ENCODE measurements around the gene RAPGEF5. TPM values are rescaled to one million over a fixed set of nuclear protein-coding genes. Genes with fewer than 3 reads are reported as not detected.

Gene RAPGEF5
- polyA plus RNA-seq, 6 donors from 2014 or later, result 1.4 to 6.8 (median 3.0) TPM

DNA sequence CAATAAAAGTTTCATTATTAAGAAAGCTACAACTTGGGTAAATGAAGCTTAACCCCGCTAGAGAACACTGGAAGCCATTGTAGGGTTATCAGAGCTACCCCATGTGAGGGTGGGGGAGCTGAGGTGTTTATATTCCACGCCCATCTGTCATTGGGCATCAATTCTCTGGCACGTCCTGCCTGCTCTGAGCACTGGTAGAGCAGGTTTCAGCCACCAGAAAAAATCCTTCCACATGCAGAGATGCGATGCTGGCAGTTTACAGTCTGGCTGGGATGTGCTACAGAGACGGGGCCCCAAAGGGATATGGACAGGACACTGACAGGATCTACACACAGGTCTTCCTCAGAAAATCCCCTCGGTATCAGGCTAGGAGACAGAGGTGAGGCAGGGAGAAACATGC lies 15.9 kb upstream of the RAPGEF5 start:
- DNase-seq (no peak), ATAC-seq (ENCODE audit: low read depth in 2 of 2) (no peak)
- Mint-ChIP-seq H3K4me1 (no peaks in the 10 kb centered on the region), H3K27ac (peak overlapping the region in 3 of 6 donors; percentile 6 to 20 (median 20)), H3K4me3 (no peak overlapping the region), H3K27me3 (peaks cover 0 to 9% (median 0%) of the 10 kb centered on the region in 3 donors), H3K36me3 (no peaks in the 10 kb centered on the region), H3K9me3 (no peaks in the 10 kb centered on the region)

DNA sequence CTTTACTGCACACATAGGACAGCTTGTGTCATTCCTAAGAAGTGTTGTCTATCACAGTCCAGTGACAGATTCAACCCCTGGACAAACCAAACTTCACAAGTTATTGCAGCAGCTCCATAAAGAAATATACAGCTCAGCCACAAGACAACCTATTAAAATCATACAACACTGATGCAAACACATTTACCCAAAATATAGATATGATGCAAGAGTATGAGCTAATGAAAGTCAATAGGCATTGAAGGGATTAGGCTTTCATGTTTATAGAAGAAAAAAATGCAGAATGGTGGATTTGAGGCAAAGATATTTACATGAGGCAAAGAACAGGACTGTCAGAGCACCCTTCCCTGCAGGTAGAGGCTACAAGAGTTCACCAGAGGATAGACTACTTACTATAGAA lies 14.9 kb upstream of the RAPGEF5 start:
- H3K4me3 Mint-ChIP-seq, result no peak overlapping the region
- H3K9me3 Mint-ChIP-seq, result no peaks in the 10 kb centered on the region
- no peaks in the 10 kb centered on the region for H3K4me1 Mint-ChIP-seq
- ATAC-seq (ENCODE audit: low read depth in 2 of 2), result no peak
- peak overlapping the region in 1 of 6 donors; percentile 13 for H3K27ac Mint-ChIP-seq
- DNase-seq, result no peak
- H3K36me3 Mint-ChIP-seq, result no peaks in the 10 kb centered on the region
- H3K27me3 Mint-ChIP-seq, result peaks cover 0 to 5% (median 0%) of the 10 kb centered on the region in 3 donors

- no peaks in the 10 kb centered on the region for H3K36me3 Mint-ChIP-seq
- peaks cover 0 to 2% (median 0%) of the 10 kb centered on the region in 7 donors for H3K9me3 Mint-ChIP-seq
- no peak overlapping the region for H3K4me3 Mint-ChIP-seq
- H3K27ac Mint-ChIP-seq, result peak overlapping the region in 1 of 6 donors; percentile 49
- no peaks in the 10 kb centered on the region for H3K27me3 Mint-ChIP-seq
- DNase-seq (no peak), ATAC-seq (ENCODE audit: low read depth in 2 of 2) (no peak)
- peaks cover 3 to 10% (median 6%) of the 10 kb centered on the region in 3 donors for H3K4me1 Mint-ChIP-seq
Measured at GRCh38 chr7:22364900-22365299, 7.9 kb upstream of the RAPGEF5 start.

- Mint-ChIP-seq H3K4me1 (peaks cover 3 to 10% (median 6%) of the 10 kb centered on the region in 3 donors), H3K4me3 (no peak overlapping the region), H3K9me3 (peaks cover 0 to 2% (median 0%) of the 10 kb centered on the region in 7 donors), H3K27me3 (no peaks in the 10 kb centered on the region), H3K27ac (peak overlapping the region in 1 of 6 donors; percentile 15), H3K36me3 (no peaks in the 10 kb centered on the region)
- peak; percentile 75 to 79 for ATAC-seq (ENCODE audit: low read depth in 2 of 2)
- DNase-seq, result peak; percentile 9
Measured at GRCh38 chr7:22363756-22364422, 6.9 kb upstream of the RAPGEF5 start.

DNA sequence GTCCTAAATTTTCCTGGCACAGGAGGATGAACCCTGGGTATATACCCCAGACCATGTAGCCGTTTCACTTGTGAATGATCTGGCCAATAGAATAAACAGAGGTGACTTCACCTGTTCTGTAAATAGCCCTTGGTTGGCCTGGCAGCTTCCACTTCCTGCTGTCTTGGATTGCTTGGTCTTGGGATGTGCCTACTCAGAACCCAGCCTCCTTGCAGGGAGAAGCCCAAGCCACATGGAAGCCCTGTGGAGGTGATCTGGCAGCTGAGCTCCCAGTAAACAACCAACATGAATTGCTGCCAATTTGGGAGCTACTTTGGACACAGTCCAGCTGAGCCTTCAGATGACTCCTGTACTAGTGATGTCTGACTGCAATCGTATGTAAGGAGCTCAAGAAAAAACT lies 4.8 kb upstream of the RAPGEF5 start:
- H3K36me3 Mint-ChIP-seq, result no peaks in the 10 kb centered on the region
- no peak for DNase-seq
- H3K27ac Mint-ChIP-seq, result no peak overlapping the region
- H3K9me3 Mint-ChIP-seq, result peaks cover 0 to 2% (median 0%) of the 10 kb centered on the region in 7 donors
- no peaks in the 10 kb centered on the region for H3K27me3 Mint-ChIP-seq
- ATAC-seq (ENCODE audit: low read depth in 2 of 2), result no peak
- peaks cover 7 to 16% (median 14%) of the 10 kb centered on the region in 3 donors for H3K4me1 Mint-ChIP-seq
- no peak overlapping the region for H3K4me3 Mint-ChIP-seq

DNA sequence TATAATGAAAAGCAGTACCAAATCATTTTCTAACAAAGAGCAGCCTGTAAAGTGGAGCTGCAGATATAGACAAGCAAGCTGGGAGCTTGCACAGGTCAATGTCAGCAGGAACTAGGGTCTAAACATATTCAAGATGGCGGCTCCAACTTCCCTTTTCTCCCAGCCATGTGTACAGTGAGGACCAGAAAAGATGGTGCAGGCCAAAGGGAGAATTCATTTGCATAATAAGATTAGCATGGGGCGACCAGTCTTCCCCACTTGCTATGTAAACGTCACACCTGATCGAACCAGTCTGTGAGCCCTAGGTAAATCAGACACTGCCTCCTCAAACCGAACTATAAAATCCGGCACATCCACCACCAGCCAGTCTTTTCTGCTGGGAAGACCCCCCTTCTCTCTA lies 4.4 kb upstream of the RAPGEF5 start:
- H3K27ac Mint-ChIP-seq, result no peak overlapping the region
- H3K27me3 Mint-ChIP-seq, result no peaks in the 10 kb centered on the region
- H3K36me3 Mint-ChIP-seq, result no peaks in the 10 kb centered on the region
- H3K4me3 Mint-ChIP-seq, result no peak overlapping the region
- DNase-seq, result no peak
- ATAC-seq (ENCODE audit: low read depth in 2 of 2), result no peak
- H3K9me3 Mint-ChIP-seq, result peaks cover 0 to 2% (median 0%) of the 10 kb centered on the region in 7 donors
- peaks cover 7 to 16% (median 14%) of the 10 kb centered on the region in 3 donors for H3K4me1 Mint-ChIP-seq

GRCh38 chr7:22358820-22359697 lies 2.1 kb upstream of the RAPGEF5 start:
- Mint-ChIP-seq H3K27ac (no peak overlapping the region), H3K4me3 (peak overlapping the region in 4 of 8 donors; percentile 6 to 54 (median 36)), H3K36me3 (peaks cover 0 to 8% of the 10 kb centered on the region in 2 donors), H3K27me3 (no peaks in the 10 kb centered on the region), H3K9me3 (peaks cover 0 to 8% (median 4%) of the 10 kb centered on the region in 7 donors), H3K4me1 (peaks cover 7 to 22% (median 20%) of the 10 kb centered on the region in 3 donors)
- DNase-seq (no peak), ATAC-seq (ENCODE audit: low read depth in 2 of 2) (no peak)

DNA sequence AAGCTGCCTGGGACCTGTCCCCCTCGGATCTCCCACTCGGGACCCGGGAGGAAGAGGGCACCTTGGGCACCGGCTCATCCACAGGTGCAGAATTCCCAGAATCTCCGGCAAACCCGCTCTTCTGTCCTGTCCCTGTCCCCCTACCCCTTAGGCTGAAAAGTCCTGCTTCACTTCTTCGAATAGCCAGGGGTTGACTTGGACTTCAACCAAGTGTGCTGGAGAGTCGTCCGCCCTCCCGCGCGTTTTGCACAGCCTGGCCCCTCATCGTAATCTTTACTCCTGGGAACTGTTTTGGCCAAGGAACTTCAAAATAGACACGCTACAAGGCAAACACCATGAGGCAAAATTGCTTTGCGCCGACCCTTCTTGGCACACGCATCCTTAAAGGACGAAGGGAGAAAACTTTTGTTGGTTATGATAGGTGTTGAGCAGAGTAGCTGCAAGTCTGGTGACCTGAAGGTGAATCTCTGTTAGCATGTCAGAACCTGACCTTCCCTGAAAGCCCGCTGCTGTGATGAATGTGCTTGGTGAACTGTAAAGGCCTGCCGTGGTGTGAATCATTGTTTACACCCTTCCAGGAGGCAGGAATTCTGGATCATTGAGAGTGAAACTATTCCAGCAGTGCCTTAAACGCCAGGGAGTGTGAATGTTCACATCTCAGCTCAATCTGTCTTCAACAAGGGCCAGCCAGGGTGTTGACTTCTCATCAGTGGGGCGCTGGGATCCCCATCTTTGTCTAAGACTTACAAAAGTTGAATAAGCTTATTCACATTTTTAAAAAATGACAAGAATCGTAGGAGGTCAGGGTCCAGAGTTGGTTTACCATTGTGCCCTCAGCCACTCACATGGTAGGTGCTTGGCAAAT lies 589 bp upstream of the RAPGEF5 start:
- DNase-seq, result no peak
- Mint-ChIP-seq H3K27me3 (no peaks in the 10 kb centered on the region), H3K9me3 (peaks cover 0 to 20% (median 12%) of the 10 kb centered on the region in 7 donors), H3K4me1 (peaks cover 7 to 21% (median 17%) of the 10 kb centered on the region in 3 donors), H3K36me3 (peaks cover 4 to 13% of the 10 kb centered on the region in 2 donors), H3K4me3 (peak overlapping the region; percentile 84 to 94 (median 90)), H3K27ac (peak overlapping the region in 4 of 6 donors; percentile 22 to 90 (median 60))
- ATAC-seq (ENCODE audit: low read depth in 2 of 2), result no peak

- Mint-ChIP-seq H3K4me3 (peak overlapping the region; percentile 75 to 94 (median 88)), H3K36me3 (peaks cover 11 to 17% of the 10 kb centered on the region in 2 donors), H3K9me3 (peaks cover 0 to 28% (median 15%) of the 10 kb centered on the region in 7 donors), H3K4me1 (peaks cover 12 to 26% (median 20%) of the 10 kb centered on the region in 3 donors), H3K27ac (peak overlapping the region in 2 of 6 donors; percentile 12 to 15), H3K27me3 (no peaks in the 10 kb centered on the region)
- peak; percentile 22 to 29 for ATAC-seq (ENCODE audit: low read depth in 2 of 2)
- DNase-seq, result no peak
Measured at GRCh38 chr7:22356010-22356691, 803 bp downstream of the RAPGEF5 start.

DNA sequence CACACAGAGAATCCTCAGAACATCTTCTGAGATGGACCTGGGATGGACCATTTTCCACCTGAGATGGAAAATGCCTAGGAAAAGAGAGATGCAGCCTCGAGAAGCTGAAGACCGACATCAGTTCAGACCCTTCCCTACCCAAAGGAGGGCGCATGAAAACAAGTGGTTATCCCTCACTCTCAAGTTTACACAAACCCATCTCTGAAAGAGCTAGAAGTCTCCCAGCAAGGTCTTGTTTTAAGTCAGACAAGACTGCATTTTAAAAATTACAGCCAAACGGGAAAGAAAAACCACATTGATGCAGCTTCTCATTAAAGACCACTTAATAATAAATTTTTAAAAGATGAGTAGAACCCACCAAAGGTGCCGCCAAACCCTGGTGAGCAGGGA lies 1.3 kb downstream of the RAPGEF5 start:
- Mint-ChIP-seq H3K36me3 (peaks cover 11 to 17% of the 10 kb centered on the region in 2 donors), H3K27me3 (no peaks in the 10 kb centered on the region), H3K9me3 (peaks cover 0 to 28% (median 15%) of the 10 kb centered on the region in 7 donors), H3K4me3 (peak overlapping the region; percentile 75 to 94 (median 88)), H3K27ac (no peak overlapping the region), H3K4me1 (peaks cover 16 to 31% (median 23%) of the 10 kb centered on the region in 3 donors)
- DNase-seq (no peak), ATAC-seq (ENCODE audit: low read depth in 2 of 2) (no peak)

GRCh38 chr7:22354462-22354861 lies 2.5 kb downstream of the RAPGEF5 start:
- Mint-ChIP-seq H3K27ac (peak overlapping the region in 1 of 6 donors; percentile 12), H3K27me3 (no peaks in the 10 kb centered on the region), H3K36me3 (peaks cover 11 to 17% of the 10 kb centered on the region in 2 donors), H3K4me1 (peaks cover 16 to 32% (median 23%) of the 10 kb centered on the region in 3 donors), H3K9me3 (peaks cover 0 to 28% (median 15%) of the 10 kb centered on the region in 7 donors), H3K4me3 (peak overlapping the region in 4 of 8 donors; percentile 2 to 86 (median 26))
- no peak for DNase-seq
- ATAC-seq (ENCODE audit: low read depth in 2 of 2), result no peak

- Mint-ChIP-seq H3K4me1 (peaks cover 16 to 32% (median 23%) of the 10 kb centered on the region in 3 donors), H3K27me3 (no peaks in the 10 kb centered on the region)
Measured at GRCh38 chr7:22352887-22353286, 4.1 kb downstream of the RAPGEF5 start.

More at GRCh38 chr7:22352887-22353286, 4.1 kb downstream of the RAPGEF5 start:
- Mint-ChIP-seq H3K4me3 (peak overlapping the region in 1 of 8 donors; percentile 29), H3K27ac (no peak overlapping the region), H3K36me3 (peaks cover 11 to 24% of the 10 kb centered on the region in 2 donors), H3K9me3 (peaks cover 0 to 28% (median 14%) of the 10 kb centered on the region in 7 donors)
- no peak for DNase-seq
- no peak for ATAC-seq (ENCODE audit: low read depth in 2 of 2)
